ENCODE data around the gene EIF5B. TPM values are rescaled to one million over a fixed set of nuclear protein-coding genes. Genes with fewer than 3 reads are reported as not detected.
"Not testable (repeated sequence)": the region's sequence is repeated elsewhere in the genome, so short reads cannot be mapped to it uniquely, and the experiment has no call there.

The EIF5B gene
- polyA plus RNA-seq, 1 donor from 2014 or later = 8.0 TPM

GRCh38 chr2:99317161-99317872 is 19.9 kb upstream of the EIF5B start:
- no peaks in the 10 kb centered on the region for H3K27me3 ChIP-seq (ENCODE audit: insufficient read depth, low read depth, low read length)
- no peak overlapping the region for H2AFZ ChIP-seq (ENCODE audit: low read depth, low read length)
- no peak overlapping the region for H3K9ac ChIP-seq (ENCODE audit: low read length)
- TF ChIP-seq CTCF (IDR thresholded peaks at IDR 0.05; ENCODE audit: poor library complexity, severe bottlenecking) = no peak
- no peak for TF ChIP-seq EZH2 (IDR thresholded peaks at IDR 0.05; ENCODE audit: borderline replicate concordance, insufficient read depth, low read length, poor library complexity, severe bottlenecking)
- TF ChIP-seq TAF1 (IDR thresholded peaks at IDR 0.05; ENCODE audit: low read depth) = no peak
- no peak for TF ChIP-seq MXI1 (conservative IDR thresholded peaks at IDR 0.05; ENCODE audit: poor library complexity, severe bottlenecking)
- TF ChIP-seq REST (IDR thresholded peaks at IDR 0.05; ENCODE audit: borderline replicate concordance) = no peak
- no peak for TF ChIP-seq EP300 (conservative IDR thresholded peaks at IDR 0.05; ENCODE audit: poor library complexity, severe bottlenecking)
- no peak for TF ChIP-seq POLR2AphosphoS5 (IDR thresholded peaks at IDR 0.05)
- TF ChIP-seq SMC3 (conservative IDR thresholded peaks at IDR 0.05; ENCODE audit: poor library complexity) = no peak
- TF ChIP-seq RAD21 (conservative IDR thresholded peaks at IDR 0.05) = no peak
- H3K79me2 ChIP-seq (replicated peaks; ENCODE audit: insufficient read depth, low read length) = no peaks in the 10 kb centered on the region
- H4K20me1 ChIP-seq (ENCODE audit: insufficient read depth) = no peaks in the 10 kb centered on the region
- H3K4me3 ChIP-seq (ENCODE audit: low read length) = no peak overlapping the region
- H3K36me3 ChIP-seq (ENCODE audit: insufficient read depth, low read length) = no peaks in the 10 kb centered on the region
- H3K9me2 ChIP-seq (ENCODE audit: insufficient read depth, low read length) = no peaks in the 10 kb centered on the region
- no peak overlapping the region for H3K4me2 ChIP-seq (ENCODE audit: low read length)
- no peaks in the 10 kb centered on the region for H3F3A ChIP-seq (ENCODE audit: insufficient read depth, low read length, poor library complexity, severe bottlenecking)
- H3K27ac ChIP-seq (ENCODE audit: low read length) = no peak overlapping the region
- H3K9me3 ChIP-seq (ENCODE audit: low read length) = no peaks in the 10 kb centered on the region

- H3K79me2 ChIP-seq (replicated peaks; ENCODE audit: insufficient read depth, low read length); H3K4me3 ChIP-seq (ENCODE audit: low read length): not testable (repeated sequence)
Observed at GRCh38 chr2:99317873-99318200, 19.4 kb upstream of the EIF5B start.

GRCh38 chr2:99325384-99325783 is 11.8 kb upstream of the EIF5B start:
- no peaks in the 10 kb centered on the region for H4K20me1 ChIP-seq (ENCODE audit: insufficient read depth)
- H3F3A ChIP-seq (ENCODE audit: insufficient read depth, low read length, poor library complexity, severe bottlenecking) = no peaks in the 10 kb centered on the region
- TF ChIP-seq SMC3 (conservative IDR thresholded peaks at IDR 0.05; ENCODE audit: poor library complexity) (no peak), EP300 (conservative IDR thresholded peaks at IDR 0.05; ENCODE audit: poor library complexity, severe bottlenecking) (no peak), TAF1 (IDR thresholded peaks at IDR 0.05; ENCODE audit: low read depth) (no peak), POLR2AphosphoS5 (IDR thresholded peaks at IDR 0.05) (no peak), MXI1 (conservative IDR thresholded peaks at IDR 0.05; ENCODE audit: poor library complexity, severe bottlenecking) (no peak), REST (IDR thresholded peaks at IDR 0.05; ENCODE audit: borderline replicate concordance) (no peak), EZH2 (IDR thresholded peaks at IDR 0.05; ENCODE audit: borderline replicate concordance, insufficient read depth, low read length, poor library complexity, severe bottlenecking) (no peak), CTCF (IDR thresholded peaks at IDR 0.05; ENCODE audit: poor library complexity, severe bottlenecking) (no peak), RAD21 (conservative IDR thresholded peaks at IDR 0.05) (no peak)
- H3K4me2 ChIP-seq (ENCODE audit: low read length) = no peak overlapping the region
- no peak overlapping the region for H2AFZ ChIP-seq (ENCODE audit: low read depth, low read length)
- H3K9me3 ChIP-seq (ENCODE audit: low read length) = no peaks in the 10 kb centered on the region
- peaks cover 20% of the 10 kb centered on the region for H3K36me3 ChIP-seq (ENCODE audit: insufficient read depth, low read length)
- H3K4me3 ChIP-seq (ENCODE audit: low read length) = no peak overlapping the region
- no peaks in the 10 kb centered on the region for H3K27me3 ChIP-seq (ENCODE audit: insufficient read depth, low read depth, low read length)
- H3K79me2 ChIP-seq (replicated peaks; ENCODE audit: insufficient read depth, low read length) = peaks cover 3% of the 10 kb centered on the region
- H3K9ac ChIP-seq (ENCODE audit: low read length) = no peak overlapping the region
- no peak overlapping the region for H3K27ac ChIP-seq (ENCODE audit: low read length)
- no peaks in the 10 kb centered on the region for H3K9me2 ChIP-seq (ENCODE audit: insufficient read depth, low read length)

More at GRCh38 chr2:99317873-99318200, 19.4 kb upstream of the EIF5B start:
- not testable (repeated sequence) for H3K4me2 ChIP-seq (ENCODE audit: low read length); H2AFZ ChIP-seq (ENCODE audit: low read depth, low read length); H3K9me3 ChIP-seq (ENCODE audit: low read length); H3K27me3 ChIP-seq (ENCODE audit: insufficient read depth, low read depth, low read length); H3K36me3 ChIP-seq (ENCODE audit: insufficient read depth, low read length); H4K20me1 ChIP-seq (ENCODE audit: insufficient read depth); H3F3A ChIP-seq (ENCODE audit: insufficient read depth, low read length, poor library complexity, severe bottlenecking); H3K27ac ChIP-seq (ENCODE audit: low read length); H3K9ac ChIP-seq (ENCODE audit: low read length); H3K9me2 ChIP-seq (ENCODE audit: insufficient read depth, low read length)
